BJ (cell line): Measurements from ENCODE around the gene LPCAT4. TPM values are rescaled to one million over a fixed set of nuclear protein-coding genes. Genes with fewer than 3 reads are reported as not detected.
"Not testable (repeated sequence)": the region's sequence is repeated elsewhere in the genome, so short reads cannot be mapped to it uniquely, and the experiment has no call there.

Source experiments
- CTCF ChIA-PET: fragments of 350-600 bp; formaldehyde crosslinking; extraction: SDS; loops from one replicate; lab custom pipeline; 2021; ENCODE audit warnings: antibody characterized with exemption, inconsistent platforms; lab: Yijun Ruan, JAX
- POLR2A ChIA-PET: fragments of 300-600 bp; sonication (Branson Sonifier 250); formaldehyde crosslinking; extraction: SDS; loops from one replicate; lab custom pipeline; 2021; ENCODE audit warnings: antibody characterized with exemption; lab: Charles Lee
- DNase-seq: peaks from one replicate; pipeline ENCODE4 v3.0.0-alpha.2; 2011; ENCODE audit warnings: low read depth
- H3K27me3 ChIP-seq: 2 replicates; pipeline ENCODE4 v1.6.0; 2011; ENCODE audit warnings: low read length; ENCODE audit not compliant: control insufficient read depth, insufficient read depth
- H3K36me3 ChIP-seq: 2 replicates; pipeline ENCODE4 v1.5.1; 2011; ENCODE audit warnings: low read length; ENCODE audit not compliant: control insufficient read depth, insufficient read depth
- H3K4me3 ChIP-seq: 2 replicates; pipeline ENCODE4 v1.5.1; 2011; ENCODE audit warnings: low read depth, mild to moderate bottlenecking, control low read depth, low read length
- polyA minus RNA-seq: library from RNA; depleted of rRNA, polyadenylated mRNA; stranded (reverse); fragments of >200 nt; gene quantifications from 2 replicates; pipeline ENCODE4 v1.2.3, GENCODE V29; 2011; rRNA and poly(A)+ RNA removed
- polyA plus RNA-seq: library from polyadenylated mRNA; depleted of rRNA; stranded (reverse); fragments of >200 nt; gene quantifications from 2 replicates; pipeline ENCODE4 v1.2.3, GENCODE V29; 2011; rRNA removed
- TF ChIP-seq, protein P1 (sequence below): IDR thresholded peaks from 2 replicates; pipeline ENCODE4 v1.5.1; 2011; ENCODE audit warnings: low read depth, mild to moderate bottlenecking, control low read depth, inconsistent platforms, low read length, moderate library complexity; ENCODE audit not compliant: insufficient read depth

Gene LPCAT4
- polyA plus RNA-seq (29.5 and 45.3 TPM in 2 replicates), polyA minus RNA-seq (16.7 and 20.2 TPM in 2 replicates)

DNA sequence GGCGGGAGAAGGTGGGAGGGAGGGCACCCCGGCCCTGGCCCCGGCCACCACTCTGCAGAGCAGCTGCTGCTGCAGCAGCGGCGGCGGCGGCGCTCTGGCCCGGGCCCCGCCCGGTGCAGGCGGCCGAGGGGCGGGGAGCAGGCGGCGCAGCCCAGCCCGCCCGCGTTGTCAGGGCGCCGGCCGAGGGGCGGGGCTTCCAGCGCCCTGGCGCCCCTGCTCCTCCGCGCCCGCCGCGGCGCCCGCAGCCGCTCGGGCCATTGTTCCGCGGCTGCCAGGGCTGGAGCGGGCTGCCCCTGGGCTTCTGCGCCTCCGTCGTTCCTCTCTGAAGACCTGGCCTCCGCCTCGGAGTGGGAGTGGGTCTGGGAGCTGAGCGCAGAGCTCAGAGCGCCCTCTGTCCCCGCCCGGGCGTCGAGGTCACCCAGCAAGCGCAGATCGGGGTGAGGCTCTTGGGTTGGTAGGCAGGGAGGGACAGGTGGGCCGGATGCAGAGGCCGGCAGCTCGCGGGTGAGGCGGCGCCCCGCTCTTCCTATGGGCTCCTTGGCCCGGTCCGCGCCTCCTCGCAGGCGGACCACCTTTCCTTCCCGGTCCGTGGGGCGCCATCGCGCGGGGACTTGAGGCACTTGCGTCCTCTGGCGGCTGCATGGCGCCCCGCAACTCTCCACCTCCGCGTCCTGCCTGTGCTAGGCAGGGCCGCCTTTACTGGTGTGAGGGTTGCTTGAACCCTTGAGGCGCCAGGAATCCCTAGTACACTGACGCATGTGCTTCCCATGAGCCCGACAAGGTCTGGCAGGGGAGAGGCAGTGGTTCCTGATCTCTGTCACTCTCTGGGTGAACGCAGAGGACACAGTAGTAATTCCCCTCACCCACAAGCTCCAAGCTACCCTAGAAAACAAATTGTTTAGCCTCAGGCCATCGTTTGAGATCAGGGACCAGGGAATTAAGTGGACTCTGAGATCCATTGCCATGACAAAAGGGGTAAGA is at the start of gene LPCAT4:
LPCAT4 (minus strand) TSS at position 96 of the 981 bp plus-strand sequence. CDS start 96 bp downstream, outside the sequence.
- ChIA-PET POLR2A (no interaction called here), CTCF (interaction anchor here (0.7 to 3.2 kb wide), 30 partner anchors 7 to 311 kb away, joined by 3 to 34 read pairs (median 4); partner anchors contain the start of genes KATNBL1, NOP10, NUTM1 and SLC12A6)
- TF ChIP-seq, protein P1, sequence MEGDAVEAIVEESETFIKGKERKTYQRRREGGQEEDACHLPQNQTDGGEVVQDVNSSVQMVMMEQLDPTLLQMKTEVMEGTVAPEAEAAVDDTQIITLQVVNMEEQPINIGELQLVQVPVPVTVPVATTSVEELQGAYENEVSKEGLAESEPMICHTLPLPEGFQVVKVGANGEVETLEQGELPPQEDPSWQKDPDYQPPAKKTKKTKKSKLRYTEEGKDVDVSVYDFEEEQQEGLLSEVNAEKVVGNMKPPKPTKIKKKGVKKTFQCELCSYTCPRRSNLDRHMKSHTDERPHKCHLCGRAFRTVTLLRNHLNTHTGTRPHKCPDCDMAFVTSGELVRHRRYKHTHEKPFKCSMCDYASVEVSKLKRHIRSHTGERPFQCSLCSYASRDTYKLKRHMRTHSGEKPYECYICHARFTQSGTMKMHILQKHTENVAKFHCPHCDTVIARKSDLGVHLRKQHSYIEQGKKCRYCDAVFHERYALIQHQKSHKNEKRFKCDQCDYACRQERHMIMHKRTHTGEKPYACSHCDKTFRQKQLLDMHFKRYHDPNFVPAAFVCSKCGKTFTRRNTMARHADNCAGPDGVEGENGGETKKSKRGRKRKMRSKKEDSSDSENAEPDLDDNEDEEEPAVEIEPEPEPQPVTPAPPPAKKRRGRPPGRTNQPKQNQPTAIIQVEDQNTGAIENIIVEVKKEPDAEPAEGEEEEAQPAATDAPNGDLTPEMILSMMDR = peak; percentile 96
- Histone ChIP-seq H3K27me3 (no peaks in the 10 kb centered on the region), H3K4me3 (peak within 1 kb of the TSS; percentile 91), H3K36me3 (peaks cover 5% of the 10 kb centered on the region)
- peak; percentile 26 for DNase-seq

DNA sequence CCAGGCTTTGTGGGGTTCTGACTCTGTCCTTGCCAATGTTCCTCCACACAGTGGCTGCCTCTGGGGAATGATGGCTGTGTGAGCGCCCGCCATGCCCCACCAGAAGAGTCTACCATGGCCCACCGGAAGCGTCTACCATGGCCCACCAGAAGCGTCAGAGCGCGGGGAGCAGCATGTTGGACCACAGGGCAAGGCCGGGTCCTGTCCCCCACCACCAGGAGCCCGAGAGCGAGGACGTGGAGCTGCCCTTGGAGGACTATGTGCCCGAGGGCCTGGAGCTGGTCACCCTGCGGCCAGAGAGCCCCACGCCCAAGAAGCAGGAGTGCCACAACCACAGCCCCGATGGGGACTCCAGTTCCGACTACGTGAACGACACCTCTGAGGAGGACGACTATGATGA is 42.5 kb upstream of the LPCAT4 start:
- CTCF ChIA-PET, POLR2A ChIA-PET, DNase-seq, H3K36me3 ChIP-seq, H3K4me3 ChIP-seq, H3K27me3 ChIP-seq: not testable (repeated sequence)

DNA sequence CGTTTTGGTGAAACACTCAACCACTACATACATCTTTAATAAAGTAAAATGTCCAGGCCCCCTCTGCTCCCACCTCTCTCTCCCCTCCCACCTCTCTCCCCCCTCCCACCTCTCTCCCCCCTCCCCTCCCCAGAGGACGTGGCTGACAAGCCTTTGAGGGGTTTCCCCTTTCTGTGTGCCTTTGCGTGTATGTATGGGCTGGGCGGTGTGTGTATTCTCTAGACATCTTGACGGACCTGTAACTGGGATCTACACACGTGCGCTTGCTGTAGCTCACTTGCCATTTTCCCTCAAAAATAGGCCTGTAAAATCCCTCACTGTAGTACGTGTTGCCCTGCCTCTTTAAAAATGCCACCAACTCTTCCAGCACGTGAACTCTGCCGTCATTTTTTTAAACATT is 42.0 kb upstream of the LPCAT4 start:
- H3K4me3 ChIP-seq, H3K27me3 ChIP-seq, DNase-seq, POLR2A ChIA-PET, H3K36me3 ChIP-seq, CTCF ChIA-PET: not testable (repeated sequence)

GRCh38 chr15:34403899-34404298 is 36.9 kb upstream of the LPCAT4 start:
- CTCF ChIA-PET = not testable (repeated sequence)

DNA sequence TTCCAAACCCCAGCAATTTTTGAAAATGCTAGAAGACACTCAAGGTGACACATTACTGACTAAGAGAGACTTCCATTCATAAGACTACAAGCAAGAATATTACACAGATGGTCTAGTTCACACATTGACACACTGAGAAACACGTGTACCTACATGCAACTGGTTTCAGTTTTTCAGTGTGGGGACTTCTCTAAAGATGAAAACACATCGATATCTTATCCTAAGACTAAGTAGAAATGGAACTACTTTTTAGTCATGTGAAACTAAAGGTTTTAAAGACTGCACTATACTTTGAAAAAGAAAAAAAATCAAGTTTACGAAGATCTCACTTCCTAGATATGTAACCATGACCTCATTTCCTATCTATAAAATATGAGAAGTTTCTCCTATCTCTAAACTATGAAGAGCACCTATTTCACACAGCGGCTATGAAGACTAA is 36.2 kb upstream of the LPCAT4 start:
- DNase-seq, CTCF ChIA-PET, H3K4me3 ChIP-seq, POLR2A ChIA-PET, H3K27me3 ChIP-seq, H3K36me3 ChIP-seq: not testable (repeated sequence)

More at GRCh38 chr15:34403899-34404298, 36.9 kb upstream of the LPCAT4 start:
- H3K4me3 ChIP-seq, H3K27me3 ChIP-seq, POLR2A ChIA-PET, H3K36me3 ChIP-seq, DNase-seq: not testable (repeated sequence)

DNA sequence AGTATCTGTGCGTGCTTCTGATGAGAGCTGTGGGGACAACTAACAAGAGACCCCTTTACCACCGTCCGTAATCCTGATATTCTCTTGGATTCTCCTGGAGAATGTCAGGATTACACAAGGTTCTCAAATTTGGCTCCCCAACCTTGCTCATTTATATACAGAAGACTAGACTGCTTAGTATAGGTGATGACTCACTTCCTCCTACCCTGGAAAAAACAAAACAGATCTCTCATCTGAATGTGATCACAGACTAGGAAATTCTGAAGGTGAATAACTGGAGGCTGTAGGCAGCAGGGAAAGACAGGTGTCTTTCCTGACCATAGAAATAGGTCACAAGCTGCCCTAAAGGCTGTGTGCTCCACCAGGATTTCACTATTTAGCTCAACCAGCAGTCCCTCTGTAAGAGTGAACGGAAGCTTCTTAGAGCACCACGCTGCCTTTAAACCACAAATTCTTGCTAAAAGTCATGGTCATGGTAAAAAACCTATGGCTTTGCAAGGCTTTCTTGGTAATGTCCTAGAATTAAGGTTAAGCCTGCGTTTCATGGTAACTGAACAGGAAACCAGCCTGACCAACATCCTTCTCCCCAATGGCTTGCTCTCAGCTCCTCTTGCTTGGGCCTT is 30.8 kb upstream of the LPCAT4 start:
- H3K4me3 ChIP-seq, CTCF ChIA-PET, DNase-seq, POLR2A ChIA-PET, H3K27me3 ChIP-seq, H3K36me3 ChIP-seq: not testable (repeated sequence)

- H3K27me3 ChIP-seq, POLR2A ChIA-PET, DNase-seq, H3K4me3 ChIP-seq, CTCF ChIA-PET, H3K36me3 ChIP-seq: not testable (repeated sequence)
Measured at GRCh38 chr15:34392981-34393380, 26.0 kb upstream of the LPCAT4 start.

DNA sequence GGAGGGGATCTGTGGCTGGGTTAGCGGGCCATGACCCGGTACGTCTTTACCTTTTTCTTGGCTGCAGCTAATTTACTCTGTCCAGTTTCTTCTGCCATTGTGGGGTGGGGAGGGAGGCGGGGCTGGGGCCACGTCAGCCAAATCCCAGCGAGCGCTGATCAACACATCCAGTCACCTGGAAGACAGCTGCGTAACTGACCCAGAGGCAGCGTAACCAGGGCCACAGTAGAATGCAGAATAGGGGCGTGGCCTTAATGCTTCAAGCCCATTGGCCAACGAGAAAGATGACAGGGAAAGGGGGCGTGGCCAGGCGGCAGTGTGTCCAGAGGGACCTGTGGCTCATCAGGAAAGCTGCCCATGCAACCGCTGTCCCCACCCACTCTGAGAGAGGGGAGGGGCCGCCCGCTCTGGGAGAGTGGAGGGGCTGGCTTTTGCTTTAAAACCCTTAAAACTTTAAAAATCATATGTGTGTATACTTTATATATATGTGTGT is 22.6 kb upstream of the LPCAT4 start:
- POLR2A ChIA-PET, CTCF ChIA-PET, DNase-seq, H3K27me3 ChIP-seq, H3K4me3 ChIP-seq, H3K36me3 ChIP-seq: not testable (repeated sequence)

DNA sequence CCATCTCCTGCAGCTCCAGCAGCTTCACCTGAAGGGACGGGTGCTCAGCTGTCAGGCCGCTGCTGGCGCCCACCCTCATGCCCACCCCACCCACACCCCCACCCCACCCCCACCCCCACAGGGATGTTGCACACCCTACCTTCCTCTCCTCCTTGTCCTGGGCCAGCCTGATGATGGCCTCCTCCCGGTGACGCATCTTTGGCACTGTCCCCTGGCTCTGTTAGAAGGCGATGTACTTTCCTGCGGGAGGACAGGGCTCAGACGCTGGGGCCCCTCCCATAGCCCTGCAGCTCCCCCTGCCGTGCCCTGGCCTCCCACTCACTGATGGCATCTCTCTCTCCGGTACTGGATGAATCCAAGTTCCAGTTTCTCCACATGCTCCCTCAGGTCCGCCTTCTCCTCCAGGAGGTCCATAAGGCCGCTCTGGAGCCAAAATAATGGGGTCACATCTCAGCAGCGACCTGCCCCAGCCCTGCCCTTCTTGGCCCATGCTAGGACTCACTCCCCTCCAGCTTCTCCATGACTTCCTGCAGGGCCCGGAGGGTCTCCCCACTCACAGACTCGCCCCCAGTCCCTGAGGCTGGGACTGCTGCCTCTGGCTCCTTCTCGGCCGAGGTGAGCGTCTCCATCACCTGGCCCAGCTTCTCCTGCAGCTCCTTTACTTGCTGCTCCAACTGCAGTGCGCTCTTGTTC is 15.0 kb upstream of the LPCAT4 start:
- POLR2A ChIA-PET, H3K36me3 ChIP-seq, H3K4me3 ChIP-seq, H3K27me3 ChIP-seq, CTCF ChIA-PET, DNase-seq: not testable (repeated sequence)

DNA sequence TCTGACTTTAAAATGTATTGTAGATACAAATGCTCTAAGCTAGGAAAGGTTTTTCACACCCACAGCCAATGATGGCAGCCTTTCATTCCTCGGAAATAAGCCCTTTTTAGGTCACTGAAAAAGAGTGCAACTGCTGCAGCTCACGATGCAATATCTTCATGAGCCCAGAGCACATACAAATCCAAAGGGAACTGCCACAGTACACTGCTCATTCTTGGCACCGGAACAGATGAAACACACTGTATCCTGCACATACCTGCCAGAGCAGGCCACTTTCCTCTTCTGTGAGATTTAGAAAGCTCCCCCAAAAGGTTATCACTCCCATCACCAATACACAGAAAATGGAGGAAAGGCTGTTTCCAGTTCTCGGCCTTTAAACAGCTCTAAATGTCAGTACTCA is 13.5 kb upstream of the LPCAT4 start:
- CTCF ChIA-PET, POLR2A ChIA-PET, H3K36me3 ChIP-seq: not testable (repeated sequence)

More for the DNA sequence above, 13.5 kb upstream of the LPCAT4 start:
- not testable (repeated sequence) for DNase-seq, H3K4me3 ChIP-seq, H3K27me3 ChIP-seq
